ENCODE measurements around the gene SPTSSB. TPM values are rescaled to one million over a fixed set of nuclear protein-coding genes. Genes with fewer than 3 reads are reported as not detected.

Gene SPTSSB, protein sequence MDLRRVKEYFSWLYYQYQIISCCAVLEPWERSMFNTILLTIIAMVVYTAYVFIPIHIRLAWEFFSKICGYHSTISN
- total RNA-seq (2022; extraction: Qiagen RNA extraction) = 0.04 to 0.06 TPM in 2 of 5 replicates, not detected in the others

GRCh38 chr3:161371441-161372320 is at the start of gene SPTSSB:
Gene SPTSSB, minus strand, starts transcription at chr3:161371517. Its CDS starts 25,194 bp downstream, at chr3:161346323.

Other genes with a start within 250 kb of the SPTSSB start
- 41.8 to 57.1 TPM (median 53.0 TPM) in 5 replicates for gene NMD3, start 150.2 kb downstream of the SPTSSB start, total RNA-seq (2022; extraction: Qiagen RNA extraction)
- not detected in 5 replicates for gene OTOL1, start 125.3 kb upstream of the SPTSSB start, total RNA-seq (2022; extraction: Qiagen RNA extraction)

Data from A549 treated with dexamethasone at 1 μM for 4 hours (cell line).